ENCODE data around the gene SLC32A1.

- no peak for TF ChIP-seq CTCF (IDR thresholded peaks at IDR 0.05; ENCODE audit: insufficient read depth, low read depth, low read length)
- TF ChIP-seq EZH2 (IDR thresholded peaks at IDR 0.05; ENCODE audit: insufficient read depth, low read length) = no peak
Measured at GRCh38 chr20:38754924-38755323, 30.6 kb downstream of the SLC32A1 start.

All from astrocyte (in vitro differentiated cells and primary cell).